Measurements from ENCODE around the gene SYNE1. TPM values are rescaled to one million over a fixed set of nuclear protein-coding genes. Genes with fewer than 3 reads are reported as not detected.
A peak's percentile ranks its signal among the peaks of the same experiment; 100 is the strongest.

Gene SYNE1
- total RNA-seq, 1 experiment from 2014 or later, result 3.0 TPM

- no peaks in the 10 kb centered on the region for H4K20me1 ChIP-seq (ENCODE audit: control insufficient read depth, insufficient read depth, insufficient read length)
- Mint-ChIP-seq H3K4me1 (no peaks in the 10 kb centered on the region), H3K27ac (no peak overlapping the region), H3K9me3 (peaks cover 5 to 9% of the 10 kb centered on the region in 2 experiments; a peak in 3 of 5 replicates), H3K4me3 (no peak overlapping the region), H3K36me3 (ENCODE audit: insufficient read depth in 1 of 3, low read depth in 3 of 3) (peaks cover 2 to 10% (median 2%) of the 10 kb centered on the region in 3 experiments; a peak in 5 of 7 replicates), H3K27me3 (ENCODE audit: low read depth) (no peaks in the 10 kb centered on the region; the same call in 1 of the 2 replicates)
- no peak overlapping the region for H3K23ac ChIP-seq (ENCODE audit: insufficient read length, low read depth, low read length)
- H3K79me1 ChIP-seq (ENCODE audit: insufficient read depth, low read depth, low read length, poor library complexity, severe bottlenecking), result no peaks in the 10 kb centered on the region
- no peak overlapping the region for H2AK5ac ChIP-seq (ENCODE audit: insufficient read length, low read length)
- H4K8ac ChIP-seq (replicated peaks; ENCODE audit: insufficient read length, low read depth, low read length), result no peak overlapping the region
- H3K27me3 ChIP-seq (ENCODE audit: insufficient read depth, low read length), result no peaks in the 10 kb centered on the region
- H3K9ac ChIP-seq (ENCODE audit: extremely low read depth, insufficient read length, low read length), result no peak overlapping the region
- H3K23me2 ChIP-seq (ENCODE audit: insufficient read length, low read depth, low read length, poor library complexity, severe bottlenecking), result no peaks in the 10 kb centered on the region
- no peak overlapping the region for H4K91ac ChIP-seq (ENCODE audit: insufficient read length, low read depth, low read length)
- H3K9me3 ChIP-seq (ENCODE audit: control insufficient read depth, low read depth, low read length), result no peaks in the 10 kb centered on the region
- no peak overlapping the region for H2BK120ac ChIP-seq (ENCODE audit: low read depth, low read length, poor library complexity, severe bottlenecking)
- H3K4me2 ChIP-seq (ENCODE audit: insufficient read depth, insufficient read length, low read length), result no peak overlapping the region
- H4K5ac ChIP-seq (ENCODE audit: insufficient read length, low read depth, low read length), result no peak overlapping the region
- DNase-seq, result peak; percentile 74
- H3K4ac ChIP-seq (ENCODE audit: low read depth, low read length), result no peak overlapping the region
- H3K18ac ChIP-seq (ENCODE audit: insufficient read length, low read depth, low read length), result no peak overlapping the region
- H3K56ac ChIP-seq (ENCODE audit: insufficient read length, low read depth, low read length), result no peak overlapping the region
- no CpG with 5 or more reads among the region's 9 CpGs for WGBS (ENCODE audit: extremely low coverage, insufficient read length, low lambda C conversion rate)
- H3K14ac ChIP-seq (ENCODE audit: insufficient read depth, low read length), result no peak overlapping the region
- no peak overlapping the region for H3T11ph ChIP-seq (ENCODE audit: low read length)
- H2AFZ ChIP-seq (ENCODE audit: low read length), result no peak overlapping the region
- H2BK5ac ChIP-seq (ENCODE audit: insufficient read length, low read length), result no peak overlapping the region
- TF ChIP-seq CTCF (conservative IDR thresholded peaks at IDR 0.05), result peak; percentile 90
- no peak overlapping the region for H2BK20ac ChIP-seq (ENCODE audit: low read depth, low read length, poor library complexity, severe bottlenecking)
- H2BK12ac ChIP-seq (ENCODE audit: insufficient read length, low read depth, low read length), result no peak overlapping the region
- H3K4me1 ChIP-seq (ENCODE audit: insufficient read depth, low read length), result no peaks in the 10 kb centered on the region
- H3K27ac ChIP-seq (ENCODE audit: insufficient read length, low read depth, low read length), result no peak overlapping the region
- no peak overlapping the region for H2BK15ac ChIP-seq (ENCODE audit: low read depth, low read length)
- H3K79me2 ChIP-seq (ENCODE audit: insufficient read depth, low read length), result no peaks in the 10 kb centered on the region
Measured at GRCh38 chr6:152552616-152553209, 84.4 kb downstream of the SYNE1 start.
